DMS53 treated with DMSO at 0.1 percent for 48 hours (cell line): ENCODE results near the gene ZNF764.
"Not testable (repeated sequence)": the region's sequence is repeated elsewhere in the genome, so short reads cannot be mapped to it uniquely, and the experiment has no call there.

Source experiments
- DNase-seq: peaks from one replicate; lab custom pipeline; 2025; ENCODE audit not compliant: unreplicated experiment; lab: John Stamatoyannopoulos, UW

The ZNF764 gene

DNA sequence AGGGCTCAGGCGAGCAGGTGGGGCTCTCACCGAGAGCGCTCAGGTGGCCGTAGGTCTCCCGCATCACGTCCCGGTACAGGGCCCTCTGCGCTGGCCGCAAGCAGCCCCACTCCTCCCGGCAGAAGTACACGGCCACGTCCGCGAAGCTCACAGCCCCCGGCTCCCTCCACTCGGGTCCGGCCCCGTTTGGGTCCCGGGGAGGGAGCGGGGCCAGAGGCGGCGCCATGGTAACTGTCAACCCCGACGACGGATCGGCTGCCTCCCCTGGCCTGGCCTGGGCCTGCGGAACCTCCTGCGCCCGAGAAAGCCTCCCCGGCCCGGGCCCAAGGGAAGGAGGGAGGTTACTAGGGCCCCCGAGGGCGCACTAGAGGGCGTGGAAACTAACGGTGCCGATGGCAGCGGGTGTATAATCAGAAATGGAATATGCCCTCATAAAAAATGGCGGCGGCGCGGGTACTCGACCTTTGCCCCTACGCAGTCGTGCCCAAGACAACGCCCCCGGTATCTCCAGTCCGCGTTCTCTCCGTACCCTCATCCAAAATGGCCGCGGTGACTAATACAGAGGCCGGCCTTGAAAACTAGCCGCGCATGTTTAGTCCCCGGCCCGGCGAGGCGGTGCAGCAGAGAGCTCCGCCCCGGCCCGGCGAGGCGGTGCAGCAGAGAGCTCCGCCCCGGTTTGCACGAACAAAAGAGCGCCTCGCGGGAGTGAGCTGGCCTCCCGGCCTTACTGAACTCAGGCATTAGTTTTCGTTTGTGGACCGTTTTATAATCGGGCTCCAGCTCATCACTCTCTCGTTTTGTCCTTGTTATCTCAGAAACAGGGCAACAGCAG is at the start of gene ZNF764:
ZNF764 (minus strand) TSS at position 418 of the 832 bp plus-strand sequence; CDS start at position 226, 192 bp downstream.
- peak; percentile 93 for DNase-seq

DNA sequence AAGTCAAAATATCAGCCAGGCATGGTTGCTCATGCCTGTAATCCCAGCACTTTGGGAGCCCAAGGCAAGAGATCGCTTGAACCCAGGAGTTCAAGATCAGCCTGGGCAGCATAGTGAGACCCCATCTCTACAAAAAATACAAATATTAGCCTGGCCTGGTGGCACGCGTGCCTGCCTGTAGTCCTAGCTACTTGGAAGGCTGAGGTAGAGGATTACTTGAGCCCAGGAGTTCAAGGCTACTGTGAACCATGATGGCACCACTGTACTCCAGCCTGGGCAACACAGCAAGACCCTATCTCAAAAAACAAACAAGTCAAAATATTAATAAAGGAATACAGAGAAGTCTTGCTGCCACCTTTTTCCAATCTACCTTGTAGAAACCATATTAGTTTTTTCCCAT is 47.8 kb upstream of the ZNF764 start:
- DNase-seq = no peak

DNA sequence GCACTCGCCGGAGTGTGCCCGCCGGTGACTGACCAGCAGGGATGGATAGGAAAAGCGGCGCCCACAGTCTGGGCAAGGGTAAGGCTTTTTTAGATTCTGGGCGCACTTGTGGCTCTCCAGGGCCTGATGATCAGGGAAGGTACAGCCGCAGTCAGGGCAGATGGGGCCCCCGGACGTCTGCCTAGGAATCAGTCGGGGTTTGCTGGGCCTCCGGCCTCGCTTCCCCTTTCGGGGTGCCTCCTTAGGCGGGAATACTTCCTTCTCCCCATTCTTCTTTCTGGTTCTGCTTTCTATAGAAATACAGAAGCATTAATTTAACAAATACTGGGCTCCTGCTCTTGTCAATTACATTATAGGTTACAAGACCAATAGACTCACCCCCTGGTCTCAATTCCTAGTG is 47.0 kb upstream of the ZNF764 start:
- no peak for DNase-seq

DNA sequence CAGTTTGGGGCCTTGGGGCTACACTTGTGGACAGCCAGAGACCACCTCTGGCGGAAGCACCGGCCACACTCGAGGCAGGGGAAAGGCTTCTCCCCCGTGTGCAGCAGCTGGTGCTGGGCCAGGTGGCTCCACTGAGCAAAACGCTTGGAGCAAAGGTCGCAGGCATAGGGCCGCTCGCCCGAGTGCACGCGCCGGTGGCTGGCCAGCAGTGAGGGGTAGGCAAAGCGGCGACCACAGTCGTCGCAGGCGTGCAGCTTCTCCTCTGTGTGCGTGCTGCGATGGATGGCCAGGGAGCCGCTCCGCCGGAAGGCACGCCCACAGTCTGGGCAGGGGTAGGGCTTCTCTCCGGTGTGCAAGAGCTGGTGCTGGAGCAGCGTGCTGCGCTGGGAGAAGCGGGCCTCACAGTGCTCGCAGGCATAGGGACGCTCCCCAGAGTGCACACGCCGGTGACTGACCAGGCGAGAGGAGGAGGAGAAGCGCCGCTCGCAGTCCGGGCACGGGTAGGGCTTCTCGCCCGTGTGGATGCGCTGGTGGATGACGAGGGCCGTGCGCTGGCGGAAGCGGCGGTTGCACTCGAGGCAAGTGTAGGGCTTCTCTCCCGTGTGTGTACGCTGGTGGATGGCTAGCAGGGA is 46.3 kb upstream of the ZNF764 start:
- no peak for DNase-seq

DNA sequence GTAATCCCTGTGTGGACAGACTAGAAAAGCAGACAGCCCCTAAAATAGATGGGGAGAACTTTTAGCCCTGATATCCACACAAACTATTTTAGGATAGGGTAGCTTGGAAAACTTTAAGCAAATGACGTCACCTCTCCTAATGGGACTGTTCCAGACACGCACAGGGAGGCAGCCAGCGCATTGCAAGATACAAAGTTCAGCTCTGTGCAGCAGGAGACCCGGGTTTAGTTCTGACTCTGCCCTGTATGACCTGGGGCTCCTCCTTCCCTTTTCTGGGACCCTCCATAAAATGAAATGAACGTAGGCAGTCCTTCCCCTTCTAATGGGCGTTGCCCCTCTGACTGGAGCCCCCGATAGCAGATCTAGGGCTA is 45.8 kb upstream of the ZNF764 start:
- no peak for DNase-seq

DNA sequence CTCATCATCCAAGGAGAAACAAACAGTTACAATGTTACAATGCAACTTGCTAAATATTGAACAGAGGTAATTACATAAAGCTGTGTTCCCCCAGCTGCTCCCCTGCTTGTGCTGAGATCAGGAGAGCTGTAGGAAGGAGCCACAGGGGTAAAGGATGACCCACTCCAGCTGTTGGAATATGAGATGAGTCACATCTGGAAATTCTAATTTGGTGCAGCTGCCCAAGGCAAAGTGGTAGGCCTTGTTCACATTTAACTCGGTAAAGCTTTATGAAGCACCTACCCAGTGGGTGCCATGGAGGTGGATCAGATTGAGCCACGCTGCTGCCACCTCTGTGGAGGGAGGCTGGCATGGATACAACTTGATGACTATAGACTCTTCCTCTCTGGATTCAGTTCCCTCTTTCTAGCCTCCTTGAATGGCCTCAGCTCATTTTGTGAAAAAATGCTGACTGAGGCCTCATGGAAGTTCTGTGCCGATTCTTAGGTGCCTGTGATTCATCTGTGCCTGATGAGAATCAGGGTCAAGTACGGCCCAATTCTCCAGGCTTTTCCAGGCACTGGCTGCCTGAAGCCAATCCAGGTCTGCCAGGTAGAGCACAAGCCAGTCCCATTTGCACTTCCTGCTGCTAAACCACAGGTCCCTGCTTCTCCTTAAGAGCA is 44.6 kb upstream of the ZNF764 start:
- no peak for DNase-seq

DNA sequence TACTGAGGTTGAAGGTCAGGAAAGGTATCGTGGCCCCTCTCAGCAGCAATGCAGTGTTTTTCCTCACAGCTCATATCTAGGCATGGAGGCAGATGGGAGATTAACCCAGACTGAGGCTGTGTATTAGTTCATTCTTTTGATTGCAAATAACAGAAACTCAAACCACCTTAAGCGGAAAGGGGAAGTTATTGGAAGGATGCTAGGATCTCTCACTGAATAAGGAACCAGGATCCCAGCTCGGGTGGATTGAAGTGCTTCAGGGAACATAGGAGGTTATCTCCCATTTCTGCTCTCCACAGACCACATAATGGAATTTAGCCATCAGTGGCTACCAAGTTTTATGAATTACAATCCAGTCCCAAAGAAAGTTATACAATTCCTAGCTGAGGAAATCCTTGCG is 43.8 kb upstream of the ZNF764 start:
- no peak for DNase-seq

DNA sequence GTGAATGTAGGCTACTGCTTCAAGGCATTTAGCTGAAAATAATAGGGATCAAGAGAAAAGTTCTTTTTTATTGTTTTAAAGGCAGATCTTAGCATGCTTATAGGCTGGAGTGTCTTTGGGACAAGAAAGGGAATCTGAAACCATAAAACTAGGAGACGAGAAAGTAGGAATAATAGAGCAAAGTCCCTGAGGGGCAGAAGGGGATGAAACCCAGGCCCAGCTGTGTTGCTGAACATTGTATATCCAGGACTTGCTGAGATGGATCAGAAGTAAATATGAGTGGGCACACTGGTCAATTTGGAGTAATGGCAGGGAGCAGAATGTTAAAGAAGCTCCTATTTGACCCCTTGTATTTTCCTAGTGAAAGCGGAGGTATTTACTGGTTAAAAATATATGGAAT is 42.8 kb upstream of the ZNF764 start:
- DNase-seq = no peak

DNA sequence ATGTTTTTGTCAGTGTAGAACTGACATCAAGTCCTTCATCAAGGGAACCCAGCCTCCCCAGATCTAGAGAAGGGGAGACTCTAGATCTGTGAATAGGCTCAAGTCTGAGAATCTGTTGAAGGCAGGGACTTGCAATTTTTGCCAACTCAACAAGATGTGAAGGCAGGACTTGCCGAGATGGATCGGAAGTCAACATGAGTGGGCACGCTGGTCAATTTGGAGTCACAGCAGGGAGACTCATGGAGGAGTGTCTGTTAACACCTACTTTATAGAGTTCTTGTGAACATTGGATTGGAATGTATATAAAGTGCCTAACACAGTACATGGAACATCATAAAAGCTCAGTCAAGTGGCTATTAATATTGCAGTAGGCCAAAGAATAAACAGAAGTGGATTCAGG is 42.0 kb upstream of the ZNF764 start:
- DNase-seq = no peak

DNA sequence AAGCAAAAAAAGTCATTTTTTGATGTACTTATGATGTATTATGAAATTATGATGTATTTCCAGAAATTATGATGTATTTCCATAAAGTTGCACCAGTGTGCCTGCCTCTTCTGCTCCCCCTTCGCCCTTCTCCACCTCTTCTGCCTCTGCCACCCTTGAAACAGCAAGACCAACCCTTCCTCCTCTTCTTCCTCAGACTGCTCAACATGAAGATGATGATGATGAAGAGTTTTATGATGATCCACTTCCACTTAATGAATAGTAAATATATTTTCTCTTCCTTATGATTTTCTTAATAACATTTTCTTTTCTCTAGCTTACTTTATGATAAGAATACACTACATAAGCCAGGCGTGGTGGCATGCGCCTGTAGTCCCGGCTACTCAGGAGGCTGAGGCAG is 34.7 kb upstream of the ZNF764 start:
- DNase-seq = no peak

DNA sequence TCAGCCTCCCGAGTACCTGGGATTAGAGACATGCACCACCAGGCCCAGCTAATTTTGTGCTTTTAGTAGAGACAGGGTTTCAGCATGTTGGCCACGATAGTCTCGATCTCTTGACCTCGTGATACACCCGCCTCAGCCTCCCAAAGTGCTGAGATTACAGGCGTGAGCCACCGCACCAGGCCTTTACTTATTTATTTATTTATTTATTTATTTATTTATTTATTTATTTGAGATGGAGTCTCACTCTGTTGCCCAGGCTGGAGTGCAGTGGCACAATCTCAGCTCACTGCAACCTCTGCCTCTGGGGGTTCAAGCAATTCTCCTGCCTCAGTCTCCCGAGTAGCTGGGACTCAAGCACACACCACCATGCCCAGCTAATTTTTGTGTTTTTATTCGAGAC is 32.7 kb upstream of the ZNF764 start:
- DNase-seq = not testable (repeated sequence)

DNA sequence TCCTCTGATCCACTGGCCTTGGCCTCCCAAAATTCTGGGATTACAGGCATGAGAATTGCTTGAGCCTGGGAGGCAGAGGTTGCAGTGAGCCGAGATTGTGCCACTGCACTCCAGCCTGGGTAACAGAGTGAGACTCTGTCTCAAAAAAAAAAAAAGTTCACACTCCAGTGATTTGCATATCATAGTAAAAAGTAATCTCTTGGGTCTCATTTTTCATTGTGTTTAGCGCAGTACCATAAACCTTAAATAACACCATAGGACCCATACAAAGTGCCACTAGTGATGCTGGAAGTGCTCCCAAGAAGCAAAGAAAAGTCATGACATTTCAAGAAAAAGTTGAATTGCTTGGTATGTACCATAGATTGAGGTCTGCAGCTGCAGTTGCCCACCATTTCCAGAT is 31.4 kb upstream of the ZNF764 start:
- not testable (repeated sequence) for DNase-seq

DNA sequence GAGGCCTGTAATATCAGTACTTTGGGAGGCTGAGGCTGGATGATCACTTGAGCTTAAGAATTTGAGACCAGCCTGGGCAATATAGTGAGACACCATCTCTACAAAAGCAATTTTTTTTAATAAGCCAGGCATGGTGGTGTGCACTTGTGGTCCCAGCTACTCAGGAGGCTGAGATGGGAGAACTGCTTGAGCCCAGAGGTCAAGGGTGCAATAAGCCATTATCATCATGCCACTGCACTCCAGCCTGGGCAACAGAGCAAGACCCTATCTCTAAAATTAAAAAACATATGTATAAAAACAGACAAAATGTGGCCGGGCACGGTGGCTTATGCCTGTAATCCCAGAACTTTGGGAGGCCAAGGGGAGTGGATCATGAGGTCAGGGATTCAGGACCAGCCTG is 30.5 kb upstream of the ZNF764 start:
- no peak for DNase-seq

DNA sequence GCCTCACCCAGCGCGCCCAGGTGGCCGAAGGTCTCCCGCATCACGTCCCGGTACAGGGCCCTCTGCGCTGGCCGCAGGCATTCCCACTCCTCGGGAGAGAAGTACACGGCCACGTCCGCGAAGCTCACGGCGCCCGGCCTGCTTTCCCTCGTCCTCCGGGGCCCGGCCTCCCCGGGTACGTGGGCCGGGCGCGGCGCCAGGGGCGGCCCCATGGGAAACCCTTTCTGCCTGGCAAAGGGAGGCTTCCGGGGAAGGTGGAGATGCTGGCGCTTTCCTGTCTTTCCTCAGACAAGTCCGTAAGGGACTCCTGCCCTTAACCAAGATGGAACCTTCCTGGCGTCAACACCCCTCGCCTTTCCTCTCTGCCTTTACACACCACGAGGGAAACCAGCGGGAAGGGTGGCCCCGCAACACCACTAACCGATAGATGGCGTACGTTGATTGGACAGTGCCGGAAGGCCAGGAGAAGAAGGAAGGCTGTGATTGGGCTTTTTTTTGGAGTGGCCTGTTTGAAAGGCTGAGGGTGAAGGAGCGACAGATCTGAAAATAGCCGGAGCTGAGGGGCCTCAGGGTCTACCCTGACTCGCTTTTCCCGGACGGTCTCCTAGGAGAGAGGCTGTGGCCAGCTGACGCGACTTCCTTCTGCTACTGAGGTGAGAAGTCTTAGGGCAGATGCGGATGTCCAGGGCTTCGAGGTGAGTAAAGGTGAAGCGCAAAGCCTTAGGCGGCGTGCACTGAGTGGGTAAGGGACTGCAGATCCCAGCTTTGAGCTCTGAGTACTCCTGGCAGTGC is 27.4 kb upstream of the ZNF764 start, which contains the start of gene ZNF785:
ZNF785 (minus strand) TSS at position 298 of the 792 bp plus-strand sequence; CDS start at position 212, 86 bp downstream.
- DNase-seq = peak; percentile 90

DNA sequence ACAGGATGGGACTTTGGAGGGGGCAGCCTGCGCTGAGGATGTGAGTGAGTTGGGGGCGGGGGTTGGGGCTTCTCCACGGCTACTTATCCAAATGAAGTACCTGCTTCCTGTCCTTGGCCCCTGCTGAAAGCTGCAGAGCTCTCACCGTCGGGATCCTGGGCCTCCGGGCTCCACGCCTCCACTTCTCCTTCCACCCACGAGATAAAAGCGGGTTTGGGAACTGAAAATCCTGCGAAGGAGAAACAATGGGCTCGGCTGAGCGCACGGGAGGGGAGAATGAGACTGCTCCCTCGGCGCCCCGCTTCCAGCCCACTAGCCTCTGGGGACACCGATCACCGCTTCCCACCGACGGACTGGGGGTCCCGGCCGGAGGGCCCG is 26.8 kb upstream of the ZNF764 start:
- no peak for DNase-seq

DNA sequence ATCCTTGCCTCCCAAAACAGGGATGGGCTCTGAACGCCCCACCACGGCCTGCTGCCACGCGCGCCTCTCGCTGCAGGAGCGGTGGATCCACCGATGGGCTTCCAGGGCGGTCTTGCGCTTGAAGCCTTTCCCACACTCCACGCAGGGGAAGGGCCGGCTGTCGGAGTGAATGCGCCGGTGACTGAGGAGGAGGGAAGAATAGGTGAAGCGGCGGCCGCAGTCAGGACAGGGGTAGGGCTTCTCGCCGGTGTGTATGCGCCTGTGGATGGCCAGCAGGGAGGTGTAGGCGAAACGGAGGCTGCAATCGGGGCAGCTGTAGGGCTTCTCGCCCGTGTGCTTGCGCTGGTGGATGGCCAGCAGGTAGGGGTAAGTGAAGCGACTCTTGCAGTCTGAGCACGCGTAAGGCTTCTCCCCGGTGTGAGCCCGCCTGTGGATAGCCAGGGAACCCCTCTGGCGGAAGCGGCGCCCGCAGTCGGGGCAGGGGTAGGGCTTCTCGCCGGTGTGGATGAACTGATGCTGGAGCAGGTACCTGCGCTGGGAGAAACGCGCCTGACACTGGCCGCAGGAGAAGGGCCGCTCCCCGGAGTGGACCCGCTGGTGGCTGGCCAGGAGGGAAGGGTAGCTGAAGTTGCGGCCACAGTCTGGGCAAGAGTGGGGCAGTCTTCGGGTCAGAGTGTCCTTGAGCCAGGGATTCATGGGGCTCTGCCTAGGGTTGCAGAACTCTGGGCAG is 24.6 kb upstream of the ZNF764 start:
- no peak for DNase-seq

DNA sequence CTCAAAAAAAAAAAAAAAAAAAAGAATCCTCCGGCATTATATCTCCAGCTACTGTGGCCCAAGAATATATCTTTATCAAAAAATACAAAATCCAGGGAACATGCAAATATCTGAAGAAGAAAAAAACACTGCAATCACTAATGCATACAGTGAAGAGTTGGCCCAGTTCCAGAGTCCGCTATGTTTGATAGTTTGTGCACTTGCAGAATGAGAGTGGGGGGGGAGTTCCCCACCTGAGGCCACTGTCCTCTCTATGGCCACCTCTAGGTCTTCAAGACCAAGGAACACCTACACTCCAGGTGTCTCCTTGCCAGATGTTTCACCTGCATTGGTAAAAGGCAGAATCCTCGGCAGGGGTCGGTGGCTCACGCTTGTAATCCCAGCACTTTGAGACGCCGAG is 23.3 kb upstream of the ZNF764 start:
- no peak for DNase-seq

DNA sequence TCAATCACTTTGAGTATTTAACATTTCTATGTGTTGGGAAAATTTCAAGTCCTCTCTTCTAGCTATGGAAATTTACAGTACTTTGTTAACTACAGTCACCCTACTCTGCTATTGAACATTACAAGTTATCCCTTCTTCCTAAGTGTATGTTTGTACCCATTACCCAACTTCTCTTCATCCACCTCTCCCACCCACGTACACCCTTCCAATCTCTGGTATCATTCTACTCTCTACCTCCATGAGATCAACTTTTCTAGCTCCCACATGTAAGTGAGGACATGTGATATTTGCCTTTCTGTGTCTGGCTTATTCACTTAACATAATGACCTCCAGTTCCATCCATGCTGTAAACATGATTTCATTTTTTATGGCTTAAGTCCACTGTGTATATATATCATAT is 16.5 kb upstream of the ZNF764 start:
- no peak for DNase-seq

DNA sequence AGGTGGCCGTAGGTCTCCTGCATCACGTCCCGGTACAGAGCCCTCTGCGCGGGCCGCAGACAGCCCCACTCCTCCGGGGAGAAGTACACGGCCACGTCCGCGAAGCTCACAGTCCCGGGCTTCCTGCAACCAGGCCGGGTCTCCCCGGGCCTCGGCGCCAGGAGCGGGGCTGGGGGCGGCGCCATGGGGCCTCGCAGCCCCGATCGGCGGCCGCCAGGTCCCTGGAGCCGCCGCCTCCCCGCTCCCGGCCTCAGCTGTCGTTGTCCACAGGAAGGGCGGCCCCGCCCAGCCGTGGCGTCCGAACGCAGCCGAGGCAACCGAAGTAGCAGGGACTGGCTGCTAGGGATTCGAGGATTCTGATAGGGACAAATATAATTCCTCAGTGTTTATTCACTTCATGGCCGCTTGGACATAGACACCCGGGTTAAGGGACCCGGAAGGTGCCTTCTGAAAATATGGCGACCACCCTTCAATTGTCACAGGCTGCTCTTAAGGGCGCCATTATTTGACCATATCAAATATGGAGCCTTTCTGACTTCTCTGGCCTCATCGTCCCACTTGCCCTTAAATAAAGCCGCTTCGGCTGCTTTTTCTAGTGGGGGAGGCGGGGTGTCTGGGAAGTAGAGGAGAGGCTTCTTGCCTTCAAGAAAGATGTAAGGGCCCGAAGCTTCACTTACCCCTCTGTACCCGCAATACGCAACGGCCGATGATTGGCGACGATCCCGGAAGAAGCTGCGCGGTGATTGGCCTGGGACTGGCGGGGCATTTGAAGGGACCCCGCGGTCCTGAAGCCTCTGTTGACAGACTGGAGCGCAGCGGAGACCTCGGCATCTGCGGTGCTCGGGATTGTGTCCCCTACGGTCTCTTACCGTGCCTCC is 13.5 kb upstream of the ZNF764 start, which contains the start of gene ZNF688:
ZNF688 (minus strand) TSS at position 270 of the 878 bp plus-strand sequence; CDS start at position 185, 85 bp downstream.
- peak; percentile 84 for DNase-seq
